Kidney (tissue), 14 donors: ENCODE data around the gene SYP. TPM values are rescaled to one million over a fixed set of nuclear protein-coding genes. Genes with fewer than 3 reads are reported as not detected.
A peak's percentile ranks its signal among the peaks of the same experiment; 100 is the strongest.

Experiments
- DNase-seq, 5 donors: peaks; one replicate each; pipeline ENCODE4 v3.0.0-alpha.2; 2013 to 2020
- FAIRE-seq: peaks from 2 replicates; lab custom pipeline; 2012; peaks lifted over from hg19 to GRCh38; lab: Jason Lieb, UNC
- H3K27ac ChIP-seq, 2 donors: one replicate each; pipeline ENCODE4 v1.7.0; 2013; ENCODE audit warnings: low read depth in 2 of 2, low read length in 2 of 2, inconsistent platforms in 1 of 2
- H3K27me3 ChIP-seq: one replicate; pipeline ENCODE4 v1.7.1; 2013; ENCODE audit warnings: low read length, inconsistent platforms; ENCODE audit not compliant: control insufficient read depth, insufficient read depth
- H3K36me3 ChIP-seq, 3 donors: one replicate each; pipeline versions ENCODE4 v1.7.0 to v1.7.1; 2013; ENCODE audit warnings: low read length in 3 of 3, control low read depth in 1 of 3, inconsistent platforms in 1 of 3; ENCODE audit not compliant: insufficient read depth in 3 of 3, control insufficient read depth in 2 of 3
- H3K4me1 ChIP-seq, 3 donors: one replicate each; pipeline versions ENCODE4 v1.7.0 to v1.7.1; 2013; ENCODE audit warnings: low read length in 3 of 3, inconsistent platforms in 1 of 3, low read depth in 1 of 3; ENCODE audit not compliant: control insufficient read depth in 2 of 3, insufficient read depth in 2 of 3
- H3K4me3 ChIP-seq, 3 donors: one replicate each; pipeline versions ENCODE4 v1.7.0 to v1.8.1; 2013; ENCODE audit warnings: low read length in 3 of 3, control low read depth in 1 of 3, inconsistent platforms in 1 of 3
- H3K9ac ChIP-seq, 3 donors: one replicate each; pipeline versions ENCODE4 v1.7.0 to v1.7.1; 2013; ENCODE audit warnings: low read length in 3 of 3, control low read depth in 1 of 3, inconsistent platforms in 1 of 3
- H3K9me3 ChIP-seq, 3 donors: one replicate each; pipeline versions ENCODE4 v1.7.0 to v1.7.1; 2013; ENCODE audit warnings: low read length in 3 of 3, control low read depth in 1 of 3, inconsistent platforms in 1 of 3; ENCODE audit not compliant: control insufficient read depth in 2 of 3, insufficient read depth in 1 of 3
- intact Hi-C: fragments of 100-400 bp; cut with DNase I; formaldehyde crosslinking; loops from one replicate; pipeline ENCODE4 v1.11.1; 2022
- polyA plus RNA-seq: library from polyadenylated mRNA; stranded (reverse); fragments of 350-450 nt; fragmentation: Illumina TruSeq; extraction: RNeasy Lipid Tissue Mini Kit (QIAGEN cat#74804); gene quantifications from one replicate; pipeline ENCODE4 v1.2.3, GENCODE V29; 2014; ENCODE audit warnings: low read depth, low replicate concordance; ENCODE audit not compliant: insufficient read depth
- total RNA-seq: library from RNA; stranded (reverse); fragmentation: NEBNext Ultra II Directional; extraction: Animal tissue kit (Norgen Biotek cat#: 25700); gene quantifications from one replicate; pipeline ENCODE4 v1.2.1, GENCODE V29; 2021
- TF ChIP-seq, protein P1 (sequence below): IDR thresholded peaks from 3 replicates; pipeline ENCODE4 v1.5.1; 2012; ENCODE audit warnings: mild to moderate bottlenecking, moderate library complexity, borderline replicate concordance; ENCODE audit not compliant: insufficient read depth; ENCODE audit errors: extremely low read depth
- donor health status: control.
- donor health status: control.
- donor health status: control.
- donor health status: control.
- donor health status: control.
- donor health status: DM: yes; HTN: yes; CAD: no.
- donor health status: Normal renal cell carcinoma (clear cell type).

Gene SYP
- total and polyA plus RNA-seq, 2 donors from 2014 or later = 4.0 to 7.2 TPM

DNA sequence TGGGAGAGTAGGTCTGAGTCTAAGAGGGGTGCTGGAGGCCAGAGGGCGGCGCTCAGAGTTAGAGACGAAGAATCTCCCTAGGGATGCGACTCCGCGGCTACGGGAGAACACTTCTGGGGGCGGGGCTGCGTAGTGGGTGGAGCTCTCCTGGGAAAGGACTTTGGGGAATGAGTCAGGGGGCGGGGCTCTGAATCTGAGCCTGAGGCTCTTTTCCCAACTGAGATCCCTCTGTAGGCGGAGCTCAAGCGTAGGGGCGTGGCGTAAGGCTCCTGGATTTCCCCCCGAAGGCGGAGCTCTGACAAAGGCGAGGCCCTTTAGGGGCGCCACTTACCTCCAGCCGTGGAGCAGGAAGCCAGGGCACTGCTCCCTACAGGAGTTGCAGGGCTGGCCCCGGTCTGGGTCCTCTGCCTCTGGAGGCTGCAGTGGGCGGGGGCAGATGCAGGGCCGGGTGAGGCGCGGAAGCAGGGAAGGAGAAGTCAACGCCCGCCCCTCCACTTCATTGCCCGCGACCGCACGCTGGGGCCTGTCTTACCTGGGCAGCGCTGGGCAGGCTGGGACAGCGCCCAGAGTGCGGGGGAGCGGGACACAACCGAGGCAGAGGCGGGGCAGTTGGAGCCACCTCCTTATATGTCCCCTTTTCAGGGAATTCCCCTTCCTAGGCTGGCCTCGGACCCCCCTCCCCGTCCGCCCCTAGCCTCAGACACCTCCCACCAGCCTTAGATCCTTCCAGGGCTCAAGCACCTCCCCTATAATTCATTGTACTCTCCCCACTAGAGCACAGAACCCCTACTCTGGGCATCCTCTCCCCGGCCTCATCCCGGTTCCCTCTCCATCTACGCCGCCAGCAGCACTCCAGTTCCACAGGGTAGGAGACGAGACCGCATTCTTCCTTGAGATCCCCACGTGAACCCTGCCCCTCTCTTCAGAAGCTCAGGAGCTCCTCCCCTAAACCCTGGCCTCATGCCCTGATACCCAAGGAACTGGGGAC is 15.4 kb downstream of the SYP start:
- no peak overlapping the region for H3K9ac ChIP-seq
- peak; percentile 23 for FAIRE-seq

DNA sequence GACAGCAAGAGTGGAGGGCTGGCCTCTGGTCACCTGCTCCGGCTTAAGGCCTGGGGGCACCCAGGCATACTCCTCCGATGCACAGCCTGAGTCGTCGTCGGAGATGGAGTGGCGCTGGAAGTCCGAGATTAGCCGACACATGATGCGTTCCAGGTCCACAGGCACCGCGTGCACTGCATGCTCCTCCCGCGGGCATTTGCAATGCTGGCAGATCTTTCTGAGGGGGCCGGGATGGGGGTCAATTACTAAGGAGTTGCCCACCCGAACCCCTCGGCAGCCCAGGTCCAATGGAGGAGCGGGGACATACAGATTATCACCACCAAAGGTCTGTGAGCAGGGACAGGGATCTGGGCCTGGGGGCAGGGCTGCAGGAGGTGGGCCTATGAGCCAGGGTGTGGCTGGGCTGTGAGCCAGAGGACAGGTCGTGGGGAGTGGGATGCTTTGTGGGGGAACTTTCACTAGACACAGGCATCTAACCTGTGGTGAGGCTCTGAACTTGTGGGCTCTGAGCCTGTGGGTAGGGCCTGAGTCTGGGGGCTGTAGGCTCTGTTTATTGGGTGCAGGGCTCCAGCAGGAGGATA is 16.2 kb downstream of the SYP start:
- no peak overlapping the region for H3K4me3 ChIP-seq
- H3K36me3 ChIP-seq = no peaks in the 10 kb centered on the region
- peaks cover 0 to 5% (median 0%) of the 10 kb centered on the region in 3 donors for H3K4me1 ChIP-seq
- intact Hi-C loops = no loop called here
- no peaks in the 10 kb centered on the region for H3K9me3 ChIP-seq
- no peak overlapping the region for H3K27ac ChIP-seq
- DNase-seq (peak in 1 of 5 donors; percentile 15), FAIRE-seq (no peak)
- TF ChIP-seq, protein P1, sequence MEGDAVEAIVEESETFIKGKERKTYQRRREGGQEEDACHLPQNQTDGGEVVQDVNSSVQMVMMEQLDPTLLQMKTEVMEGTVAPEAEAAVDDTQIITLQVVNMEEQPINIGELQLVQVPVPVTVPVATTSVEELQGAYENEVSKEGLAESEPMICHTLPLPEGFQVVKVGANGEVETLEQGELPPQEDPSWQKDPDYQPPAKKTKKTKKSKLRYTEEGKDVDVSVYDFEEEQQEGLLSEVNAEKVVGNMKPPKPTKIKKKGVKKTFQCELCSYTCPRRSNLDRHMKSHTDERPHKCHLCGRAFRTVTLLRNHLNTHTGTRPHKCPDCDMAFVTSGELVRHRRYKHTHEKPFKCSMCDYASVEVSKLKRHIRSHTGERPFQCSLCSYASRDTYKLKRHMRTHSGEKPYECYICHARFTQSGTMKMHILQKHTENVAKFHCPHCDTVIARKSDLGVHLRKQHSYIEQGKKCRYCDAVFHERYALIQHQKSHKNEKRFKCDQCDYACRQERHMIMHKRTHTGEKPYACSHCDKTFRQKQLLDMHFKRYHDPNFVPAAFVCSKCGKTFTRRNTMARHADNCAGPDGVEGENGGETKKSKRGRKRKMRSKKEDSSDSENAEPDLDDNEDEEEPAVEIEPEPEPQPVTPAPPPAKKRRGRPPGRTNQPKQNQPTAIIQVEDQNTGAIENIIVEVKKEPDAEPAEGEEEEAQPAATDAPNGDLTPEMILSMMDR = no peak
- no peaks in the 10 kb centered on the region for H3K27me3 ChIP-seq
- H3K9ac ChIP-seq = no peak overlapping the region

More for the DNA sequence above, 15.4 kb downstream of the SYP start:
- Histone ChIP-seq H3K36me3 (no peaks in the 10 kb centered on the region), H3K4me3 (peak overlapping the region in 1 of 3 donors; percentile 63), H3K27ac (peak overlapping the region in 1 of 2 donors; percentile 51), H3K27me3 (no peaks in the 10 kb centered on the region), H3K4me1 (peaks cover 0 to 5% (median 0%) of the 10 kb centered on the region in 3 donors), H3K9me3 (no peaks in the 10 kb centered on the region)
- peak; percentile 91 to 97 (median 94) for DNase-seq
- TF ChIP-seq, protein P1 = no peak
- intact Hi-C loops = no loop called here

DNA sequence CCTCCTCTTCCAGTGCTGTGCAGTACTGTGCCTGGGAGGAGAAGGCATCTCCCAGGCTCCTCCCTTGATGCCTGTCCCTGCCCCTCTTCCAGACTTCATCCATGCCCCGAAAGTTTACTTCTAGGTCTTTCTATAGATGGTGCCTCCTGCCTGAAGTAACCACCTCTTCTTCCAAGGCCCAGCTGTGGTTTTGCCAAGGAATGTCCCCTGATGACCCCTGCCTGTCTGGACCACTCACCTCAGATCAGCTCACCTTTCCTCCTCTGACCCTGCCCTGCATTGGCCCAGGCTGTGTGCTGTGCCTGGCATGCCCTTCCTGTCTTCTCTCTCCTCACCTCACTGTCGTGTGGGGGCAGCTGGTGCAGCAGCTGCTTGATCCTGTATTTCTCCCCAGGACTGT is 20.6 kb downstream of the SYP start:
- H3K9ac ChIP-seq = no peak overlapping the region
- intact Hi-C loops = no loop called here

More for the DNA sequence above, 20.6 kb downstream of the SYP start:
- H3K36me3 ChIP-seq = no peaks in the 10 kb centered on the region
- H3K9me3 ChIP-seq = no peaks in the 10 kb centered on the region
- H3K4me1 ChIP-seq = no peaks in the 10 kb centered on the region
- no peak for FAIRE-seq
- no peak overlapping the region for H3K27ac ChIP-seq
- TF ChIP-seq, protein P1 = no peak
- no peak for DNase-seq
- H3K4me3 ChIP-seq = no peak overlapping the region
- H3K27me3 ChIP-seq = no peaks in the 10 kb centered on the region
